NCI-H510A (cell line): ENCODE measurements around the gene IGSF21.

Experiments used
- DNase-seq: peaks from one replicate; lab custom pipeline; 2025; lab: John Stamatoyannopoulos, UW

IGSF21 gene

DNA sequence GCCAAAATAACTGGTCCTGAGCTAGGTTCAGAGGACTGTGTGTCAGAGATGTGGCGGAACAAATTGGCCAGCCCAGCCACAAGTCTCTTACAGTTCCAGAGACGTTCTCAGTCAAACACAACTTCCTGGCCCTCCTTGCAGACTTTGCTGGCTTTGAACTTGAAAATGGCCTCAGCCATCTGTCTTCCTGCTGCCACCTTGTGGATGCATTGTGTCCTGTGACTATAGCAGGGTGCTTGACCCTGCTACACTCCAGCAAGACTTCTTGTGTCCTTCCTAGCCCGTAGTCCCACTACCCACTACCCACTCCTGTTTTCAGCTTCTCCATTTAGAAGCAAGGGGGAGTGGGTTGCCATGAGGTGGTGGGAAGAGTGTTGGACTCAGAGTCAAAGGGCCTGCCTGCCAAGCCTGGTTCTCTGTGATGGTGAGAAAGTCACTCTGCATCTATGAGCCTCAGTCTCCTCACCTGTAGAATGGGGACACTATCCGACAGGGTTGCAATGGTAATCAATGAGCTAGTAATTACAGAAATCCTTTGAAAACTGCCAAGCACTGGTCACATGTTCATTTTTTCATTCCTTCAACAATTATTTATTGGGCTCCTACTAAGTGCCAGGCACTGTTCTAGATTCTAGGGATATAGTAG, 109.9 kb downstream of the IGSF21 start:
- no peak for DNase-seq

DNA sequence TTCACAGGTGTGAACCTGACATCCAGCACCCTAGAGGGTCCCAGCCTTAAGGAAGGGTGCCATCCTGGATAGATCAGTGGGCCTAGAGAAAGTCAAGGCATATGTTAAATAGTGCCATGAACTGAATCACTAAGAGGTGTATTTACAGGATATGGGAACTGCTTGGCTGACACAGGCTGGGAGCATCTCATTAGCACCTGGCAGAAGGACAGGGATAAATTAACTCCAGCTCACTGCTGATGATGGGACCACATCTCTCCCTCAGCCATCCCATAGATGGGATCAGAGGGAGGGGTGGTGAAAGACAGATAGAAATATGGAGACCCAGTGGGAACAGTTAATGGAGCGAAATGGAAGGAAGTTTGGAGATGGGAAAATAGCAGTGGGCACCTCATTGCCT, 122.0 kb downstream of the IGSF21 start:
- DNase-seq: no peak

DNA sequence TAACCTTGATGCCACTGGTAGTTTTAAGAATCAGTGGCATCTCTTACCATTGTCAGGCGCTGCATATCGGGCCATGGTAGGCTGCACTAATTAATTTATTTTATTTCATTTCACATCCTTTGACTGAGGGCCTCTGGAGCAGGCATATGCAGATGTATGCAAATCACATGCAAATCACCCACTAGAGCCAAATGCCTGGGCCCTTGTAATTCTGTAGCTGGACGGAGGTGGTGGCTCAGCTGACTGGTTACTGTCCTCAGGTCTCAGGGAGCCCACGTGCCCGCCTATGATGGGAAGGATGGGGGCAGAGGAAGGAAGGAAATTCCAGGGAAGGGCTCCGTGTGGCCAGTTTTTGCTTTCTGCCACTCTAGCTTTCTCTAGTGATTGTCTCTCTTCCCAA, 122.7 kb downstream of the IGSF21 start:
- DNase-seq: no peak

DNA sequence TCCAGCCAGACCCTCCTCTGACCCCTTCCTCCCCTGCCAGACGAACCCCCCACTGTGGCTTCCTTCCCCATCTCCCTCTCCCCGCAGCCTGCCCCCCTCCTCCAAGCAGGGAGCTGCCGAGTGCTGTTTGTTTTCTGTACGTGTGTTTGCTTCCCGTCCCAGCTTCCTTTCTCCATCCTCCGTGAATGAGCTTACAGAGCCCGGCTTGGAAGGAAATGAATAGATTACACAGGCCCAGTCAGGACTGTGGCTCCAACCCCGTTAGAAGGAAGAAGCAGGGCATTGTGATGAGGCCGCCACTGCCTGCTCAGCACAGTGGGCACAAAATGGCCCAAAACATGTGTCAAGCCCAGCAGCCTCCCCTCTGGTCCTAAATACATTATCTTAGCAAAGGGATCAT, 123.2 kb downstream of the IGSF21 start:
- DNase-seq: no peak

DNA sequence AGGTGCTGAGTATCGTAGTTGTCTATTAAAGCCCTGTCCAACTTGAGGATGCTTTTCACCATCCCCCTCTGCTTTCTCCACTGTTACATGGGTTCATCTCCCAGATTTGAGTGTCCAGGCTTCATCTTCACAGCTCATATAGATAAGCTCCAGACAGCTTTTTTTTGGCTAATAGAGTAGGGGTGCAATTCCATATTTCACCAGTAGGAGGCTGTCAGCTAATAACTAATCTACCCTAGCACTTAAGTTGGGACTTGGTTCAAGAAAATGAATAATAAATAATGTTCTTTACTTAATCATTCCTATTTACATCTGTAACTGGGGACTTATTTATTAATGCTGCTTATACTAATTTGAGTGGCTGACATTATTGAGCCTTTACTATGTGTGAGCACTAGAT, 124.5 kb downstream of the IGSF21 start:
- DNase-seq: no peak

DNA sequence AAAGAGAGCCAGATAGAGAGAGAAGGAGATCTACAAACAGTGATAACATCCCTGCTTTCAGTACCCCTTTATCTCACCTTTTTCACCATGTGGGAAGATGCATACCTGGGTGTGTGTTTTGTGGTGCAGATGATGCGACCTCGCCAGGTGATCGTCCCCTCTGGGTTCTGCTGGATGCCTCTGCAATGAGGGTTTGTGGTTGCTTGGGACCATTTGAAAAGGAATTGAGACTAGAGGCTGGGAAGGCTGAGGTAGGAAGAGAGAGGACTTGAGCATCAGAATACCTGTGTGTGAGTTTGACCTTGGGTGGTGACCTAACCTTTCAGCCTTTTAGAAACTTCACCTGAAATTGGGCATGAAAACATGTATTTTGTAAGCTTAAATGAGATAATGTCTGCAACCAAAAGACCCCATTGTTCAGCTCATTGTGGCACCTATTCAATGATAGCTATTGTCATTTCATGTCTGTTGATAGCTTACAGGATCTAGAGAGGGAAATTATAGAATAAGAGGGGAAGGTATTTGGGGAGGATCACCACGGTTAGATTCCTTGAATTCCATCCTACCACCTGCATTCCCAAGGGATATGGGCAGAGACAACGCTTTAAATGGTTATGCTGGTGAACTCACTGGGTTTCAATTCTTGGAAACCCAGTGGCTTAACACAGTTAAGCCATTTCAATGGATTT, 125.7 kb downstream of the IGSF21 start:
- DNase-seq: no peak

DNA sequence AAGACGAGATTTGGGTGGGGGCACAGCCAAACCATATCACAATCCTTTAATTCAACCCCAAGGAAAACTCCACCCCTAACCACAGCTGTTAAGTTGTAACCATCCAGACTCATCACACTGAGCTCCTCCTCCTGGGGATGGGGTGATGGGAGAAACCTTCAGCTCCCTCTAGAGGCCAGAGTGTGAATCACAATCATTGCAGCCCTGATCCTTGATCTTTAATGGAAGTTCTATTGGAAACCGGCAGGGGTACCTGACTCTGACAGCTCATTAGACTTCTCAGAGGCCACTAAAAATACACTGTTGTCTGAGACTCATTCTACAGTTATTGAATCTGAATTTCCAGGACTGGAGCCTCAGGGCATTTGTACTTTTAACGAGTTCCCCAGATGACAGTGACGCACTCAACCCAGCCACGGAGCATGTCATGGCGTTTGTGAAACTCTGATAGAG, 127.2 kb downstream of the IGSF21 start:
- DNase-seq: peak; percentile 27

DNA sequence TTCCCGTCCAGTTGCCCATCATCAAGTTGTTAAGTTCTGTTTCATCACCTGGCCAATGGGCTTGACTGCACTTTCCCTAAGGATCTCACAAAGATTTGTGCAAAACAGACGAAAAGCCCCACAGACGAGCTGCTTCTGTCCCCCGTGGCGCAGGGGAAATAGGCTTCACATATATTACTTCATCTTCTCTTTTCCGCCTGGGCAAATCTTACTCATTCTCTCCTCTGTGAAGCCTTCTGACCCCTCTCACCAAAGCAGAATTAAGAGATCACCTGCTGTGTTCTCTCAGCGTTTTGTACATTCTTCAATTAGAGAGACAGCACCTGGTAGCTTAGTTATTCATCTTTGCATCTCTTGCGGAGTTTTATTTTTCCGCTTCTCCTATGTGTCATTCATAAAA, 129.8 kb downstream of the IGSF21 start:
- no peak for DNase-seq

DNA sequence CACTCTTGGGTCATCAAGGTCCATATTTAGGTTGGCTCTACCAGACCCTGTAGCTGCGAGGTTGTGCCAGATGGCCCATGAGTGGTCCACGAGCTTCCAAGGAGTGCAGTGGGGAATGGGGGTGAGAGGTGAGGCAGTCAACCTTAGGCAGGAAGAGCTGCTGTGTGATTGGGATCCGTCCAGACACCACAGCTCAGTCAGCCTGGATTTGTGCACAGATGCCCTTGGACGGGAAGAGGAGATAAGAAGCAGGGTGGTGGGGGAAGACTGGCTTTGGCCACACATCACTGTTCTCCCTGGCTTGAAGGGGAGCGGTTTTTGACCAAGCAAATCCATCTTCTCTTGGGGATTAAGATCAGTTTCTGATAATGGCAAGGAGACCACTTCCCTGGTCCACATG, 130.6 kb downstream of the IGSF21 start:
- DNase-seq: no peak

DNA sequence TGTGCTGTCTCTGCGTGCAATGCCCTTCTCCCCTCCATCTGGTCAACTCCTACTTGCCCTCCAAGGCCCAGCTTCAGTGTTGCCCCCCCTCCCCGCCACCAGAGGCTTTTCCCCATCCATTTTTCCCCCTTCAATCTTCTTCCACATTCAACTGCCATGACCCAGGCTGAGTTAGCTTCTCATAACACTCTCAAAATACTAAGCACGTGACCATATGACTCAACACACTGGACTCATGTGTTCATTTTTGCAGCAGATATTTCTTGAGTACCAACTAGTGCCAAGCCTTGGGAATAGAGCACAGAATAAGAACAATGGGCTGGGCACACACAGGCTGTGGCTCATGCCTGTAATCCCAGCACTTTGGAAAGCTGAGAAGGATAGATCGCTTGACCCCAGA, 132.1 kb downstream of the IGSF21 start:
- DNase-seq: no peak

DNA sequence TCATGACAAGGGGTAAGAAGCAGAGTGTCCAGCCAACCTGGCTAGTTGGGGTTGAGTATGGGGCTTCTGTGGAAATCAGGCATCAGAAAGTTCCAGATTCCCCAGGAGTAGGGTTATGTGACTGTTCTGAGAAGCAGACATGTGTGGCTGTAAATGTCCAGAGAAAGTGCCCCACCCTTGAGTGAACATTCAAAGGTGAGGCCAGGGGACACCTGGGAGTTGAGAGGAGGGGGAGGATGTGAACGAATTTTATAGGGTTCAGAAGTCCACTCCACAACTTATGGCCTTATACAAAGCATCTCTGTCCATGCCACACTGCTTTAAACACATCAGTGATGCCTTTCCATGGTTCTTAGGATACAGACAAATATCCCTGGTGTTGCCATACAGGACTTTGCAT, 133.3 kb downstream of the IGSF21 start:
- DNase-seq: no peak

DNA sequence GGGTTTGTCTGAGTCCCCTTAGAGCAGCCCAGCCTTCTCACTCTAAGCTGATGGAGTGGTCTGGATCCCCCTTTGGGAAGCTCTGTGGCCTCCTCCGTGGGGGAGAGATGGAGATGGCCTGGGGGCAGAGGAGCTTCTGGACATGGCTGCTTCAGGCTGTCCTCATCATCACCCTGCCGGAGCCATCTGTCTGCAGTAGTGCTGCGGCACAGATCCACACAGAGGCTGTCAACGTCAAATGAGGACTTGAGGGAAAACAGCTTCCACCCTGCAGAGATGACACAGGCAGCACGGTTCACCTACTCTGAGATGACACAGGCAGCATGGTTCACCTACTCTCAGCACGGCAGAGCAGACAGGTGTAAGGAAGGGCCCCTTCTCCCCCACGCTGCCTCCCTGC, 134.3 kb downstream of the IGSF21 start:
- DNase-seq: peak; percentile 45

DNA sequence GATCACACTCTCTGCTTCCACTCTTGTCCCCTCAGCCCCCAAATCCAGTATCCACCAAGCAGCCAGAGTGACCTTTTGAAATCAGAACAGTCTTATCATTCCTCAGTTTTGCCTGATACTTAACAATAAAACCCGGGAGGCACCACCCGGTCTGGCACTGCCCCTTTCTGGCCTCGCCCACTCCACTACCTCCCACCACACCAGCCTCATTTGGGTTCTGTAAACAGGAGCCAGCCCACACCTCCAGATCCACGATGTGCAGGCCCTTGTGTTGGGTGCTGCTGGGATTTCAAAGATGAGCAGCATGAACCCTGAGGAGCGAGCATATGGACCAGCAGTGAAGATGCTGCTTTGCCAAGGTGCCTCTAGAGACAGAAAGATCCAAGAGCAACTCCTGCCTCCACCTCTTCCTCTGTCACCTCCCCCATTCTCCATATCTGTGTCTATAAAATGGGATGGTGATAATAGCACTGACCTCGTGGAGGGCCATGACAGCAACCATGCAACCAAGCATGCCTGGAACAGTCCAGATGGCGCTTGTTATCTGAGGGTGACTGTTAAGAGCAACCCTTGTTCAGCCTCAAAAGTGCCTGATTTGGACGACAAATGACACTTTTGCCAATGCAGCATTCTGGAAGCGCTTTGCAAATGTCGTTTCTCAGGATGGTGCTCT, 136.0 kb downstream of the IGSF21 start:
- no peak for DNase-seq

DNA sequence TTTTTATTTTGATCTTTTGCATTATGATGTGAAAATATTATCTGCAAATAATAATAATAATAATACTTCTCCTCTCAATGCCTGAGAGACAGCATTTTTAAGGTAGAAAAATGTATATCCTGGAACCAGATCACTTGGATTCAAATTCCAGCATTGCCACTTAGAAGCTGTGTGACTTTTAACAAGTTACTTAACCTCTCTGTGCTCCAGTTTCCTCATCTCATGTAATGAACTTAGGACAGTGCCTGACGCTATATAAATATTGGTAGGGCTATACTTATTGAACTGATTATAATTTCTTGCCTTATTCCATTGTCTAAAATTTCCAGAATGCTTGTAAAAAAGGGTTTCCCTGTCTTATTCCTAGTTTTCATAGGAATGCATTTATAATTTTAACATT, 137.2 kb downstream of the IGSF21 start:
- DNase-seq: no peak

DNA sequence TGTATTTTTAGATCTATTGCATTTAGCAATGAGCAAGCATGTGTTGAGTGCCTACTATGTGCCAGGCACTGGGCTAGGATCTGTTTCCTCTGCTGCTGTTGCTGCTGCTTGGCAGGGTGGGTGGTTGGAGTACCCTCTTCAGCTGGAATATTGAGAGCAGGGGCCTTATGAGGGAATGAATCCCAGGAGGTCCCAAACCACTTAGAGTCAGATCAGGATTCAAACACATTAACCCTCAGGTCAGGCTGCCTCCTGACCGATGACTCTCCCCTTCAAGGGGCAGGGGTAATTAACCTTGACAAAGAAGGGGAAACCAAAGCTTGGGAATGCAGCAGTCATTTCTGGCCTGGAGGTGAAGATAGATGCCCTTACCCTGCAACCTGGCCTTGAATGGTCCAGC, 138.0 kb downstream of the IGSF21 start:
- DNase-seq: no peak

DNA sequence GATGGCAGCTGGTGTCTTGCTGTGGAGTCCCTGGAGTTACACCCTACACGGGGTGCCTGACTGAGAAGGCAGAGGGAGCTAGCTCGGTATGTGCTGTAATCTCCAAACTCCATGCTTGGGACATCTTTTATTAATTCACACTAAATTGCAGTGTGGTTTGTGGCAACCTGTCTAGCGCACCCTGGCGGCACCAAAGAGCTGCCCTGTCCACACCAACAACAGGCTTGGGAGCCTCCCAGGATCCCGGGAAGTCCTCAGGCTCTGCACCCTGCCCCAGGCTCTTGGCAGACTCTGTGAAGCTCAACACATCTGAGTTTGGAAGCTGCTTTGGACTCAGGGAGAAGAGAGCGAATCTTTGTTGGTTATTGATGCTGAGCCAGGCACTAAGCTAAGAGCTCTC, 138.9 kb downstream of the IGSF21 start:
- no peak for DNase-seq

DNA sequence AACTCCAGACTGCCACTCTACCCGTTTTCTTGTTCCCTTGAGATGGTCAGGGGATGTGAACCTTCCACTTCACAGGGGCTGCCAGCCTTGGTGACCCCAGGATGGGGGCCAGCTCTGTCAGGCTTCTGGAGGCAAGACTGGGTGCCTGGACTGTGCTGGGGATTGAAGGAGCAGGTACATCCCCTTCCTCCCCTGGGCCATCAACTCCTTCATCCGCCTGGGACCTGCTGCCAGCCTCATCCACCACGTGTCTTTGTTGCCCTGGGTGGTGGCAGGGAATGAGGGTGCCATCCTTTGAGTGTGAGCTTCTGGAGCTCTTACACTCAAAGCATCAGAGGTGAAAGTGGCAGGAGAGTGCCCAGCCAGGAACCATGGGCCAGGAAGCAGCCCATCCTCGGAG, 139.6 kb downstream of the IGSF21 start:
- no peak for DNase-seq

DNA sequence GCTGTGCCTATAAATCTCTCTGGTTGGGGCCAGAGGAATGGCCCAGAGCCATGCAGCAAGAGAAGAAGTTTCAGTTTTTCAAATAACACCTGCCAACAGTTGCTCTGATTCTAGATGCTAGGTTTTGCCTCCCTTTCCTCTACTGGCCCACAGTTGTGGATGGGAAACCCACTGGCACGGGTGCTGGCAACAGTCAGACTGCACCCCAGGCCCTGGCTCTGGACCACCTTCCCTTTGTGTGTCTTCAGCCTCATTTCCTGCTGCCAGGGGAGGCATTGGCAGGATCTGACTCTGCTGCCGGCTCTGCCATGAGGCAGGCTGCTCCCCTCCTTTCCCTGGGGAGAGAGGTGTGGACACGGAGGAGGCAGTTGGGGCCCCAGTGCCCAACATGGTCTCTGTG, 142.0 kb downstream of the IGSF21 start:
- no peak for DNase-seq

DNA sequence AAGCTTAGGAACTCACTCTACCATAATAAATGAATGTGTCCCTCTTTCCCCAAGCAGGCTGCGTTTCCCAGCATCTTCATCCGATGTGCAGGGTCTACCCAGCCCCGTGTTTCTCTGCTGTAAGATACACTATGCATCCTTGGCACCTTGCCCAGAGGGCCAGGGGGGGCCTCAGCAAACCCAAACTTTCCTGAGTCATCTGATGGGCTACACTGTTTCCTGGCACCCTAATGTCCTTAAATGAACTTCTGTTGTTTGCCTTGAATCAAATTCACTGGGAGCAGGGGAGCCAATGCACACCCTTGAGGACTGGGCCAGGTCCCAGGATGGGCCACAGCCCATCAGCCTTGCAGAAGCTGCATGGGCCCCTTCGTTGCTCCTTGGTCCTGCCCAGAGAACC, 145.5 kb downstream of the IGSF21 start:
- no peak for DNase-seq

DNA sequence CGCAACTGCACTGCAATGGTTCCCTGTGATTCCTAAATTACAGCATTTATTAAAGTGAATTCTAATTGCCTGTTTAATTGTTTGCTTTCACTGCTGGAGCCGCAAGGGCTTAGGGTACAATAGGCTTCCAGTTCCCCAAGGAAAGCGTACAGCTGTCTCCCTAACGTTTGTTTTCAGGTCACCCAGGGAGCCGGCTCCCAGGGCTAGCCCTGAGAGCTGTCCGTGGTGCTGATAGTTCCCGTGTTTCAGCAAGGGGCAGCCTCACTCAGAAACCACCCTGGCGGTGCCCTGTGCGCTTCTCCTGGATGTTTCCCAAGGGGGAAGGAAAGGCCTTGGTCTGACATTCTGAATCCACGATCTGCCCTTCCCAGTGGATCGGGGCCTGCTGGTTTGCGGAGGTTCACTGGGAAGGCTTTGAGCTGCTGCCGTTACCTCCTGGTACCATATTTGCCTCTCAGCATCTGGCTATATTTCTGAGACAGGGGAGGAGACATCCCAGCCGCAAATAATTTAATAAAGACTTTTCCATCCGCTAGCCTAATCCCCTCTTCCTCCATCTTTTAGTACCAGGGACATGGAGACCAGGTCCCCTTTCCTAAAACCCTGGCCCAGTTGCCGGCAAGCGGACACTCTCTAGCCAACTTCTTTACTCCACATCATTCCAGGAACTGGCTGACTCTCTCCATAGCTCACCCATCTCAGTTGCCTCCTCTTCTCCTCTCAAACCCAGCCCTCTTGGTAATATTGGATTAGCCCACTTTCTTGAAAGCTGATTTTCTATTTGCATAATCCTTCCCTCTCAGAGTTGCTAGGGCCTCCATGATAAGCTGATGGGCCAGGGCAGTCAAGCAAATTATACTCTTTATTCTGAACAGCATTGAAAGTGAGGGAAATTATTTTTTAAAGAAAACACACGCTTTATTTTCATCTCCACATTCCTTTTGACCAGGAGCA, 149.0 kb downstream of the IGSF21 start:
- DNase-seq: no peak

DNA sequence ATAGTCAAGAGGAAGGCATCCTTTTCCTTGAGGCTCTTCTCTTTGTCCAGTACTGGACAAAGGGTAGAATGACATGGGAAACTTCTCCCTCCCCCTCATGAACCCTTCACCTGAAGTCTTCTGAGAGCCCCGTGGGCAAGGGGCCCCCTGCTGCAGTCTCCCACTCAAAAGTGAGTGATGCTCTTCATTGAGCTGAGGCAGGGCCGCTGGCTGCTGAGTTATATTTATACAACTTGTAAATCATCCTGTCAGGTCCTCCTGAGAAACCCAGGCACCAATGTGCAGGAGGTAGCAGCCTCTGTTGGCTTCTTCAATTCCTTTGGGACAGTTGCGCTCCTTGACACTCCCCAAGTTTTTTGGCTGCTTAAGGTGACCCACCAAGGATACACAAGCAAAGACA, 150.2 kb downstream of the IGSF21 start:
- no peak for DNase-seq

DNA sequence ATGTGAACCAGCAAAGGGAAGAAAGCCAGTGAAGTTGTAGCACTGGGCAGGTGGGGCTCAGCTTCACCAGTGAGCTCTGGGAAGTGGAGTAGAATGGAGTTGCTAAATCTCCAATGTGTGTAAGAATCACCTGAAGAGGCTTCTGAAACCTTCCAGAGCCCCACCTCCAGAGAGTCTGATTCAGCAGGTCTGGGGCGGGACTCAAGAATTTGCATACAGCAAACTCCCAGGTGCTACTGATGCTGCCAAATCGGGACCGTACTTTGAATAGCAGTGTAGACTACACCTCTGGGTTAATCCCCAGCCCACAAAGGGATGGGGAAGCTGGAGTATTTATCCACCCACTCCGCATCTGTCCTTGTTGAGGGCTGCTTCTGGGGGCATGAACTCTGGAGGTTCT, 154.3 kb downstream of the IGSF21 start:
- DNase-seq: no peak
